Stimulated activated naive CD4-positive, alpha-beta T cell (primary cell): ENCODE results near the gene CSMD2.
A peak's percentile ranks its signal among the peaks of the same experiment; 100 is the strongest.

ENCODE experiments used
- DNase-seq, 6 experiments: peaks; one replicate each; lab custom pipeline; 2025; lab: John Stamatoyannopoulos, UW

CSMD2 gene

GRCh38 chr1:33635336-33636012, 529.6 kb downstream of the CSMD2 start:
- no peak for DNase-seq

GRCh38 chr1:33634806-33635205, 530.2 kb downstream of the CSMD2 start:
- DNase-seq: no peak

- no peak for DNase-seq
Observed at GRCh38 chr1:33634143-33634542, 530.9 kb downstream of the CSMD2 start.

- DNase-seq: peak; percentile 46 to 76 (median 62)
Observed at GRCh38 chr1:33633019-33633801, 531.8 kb downstream of the CSMD2 start.

DNA sequence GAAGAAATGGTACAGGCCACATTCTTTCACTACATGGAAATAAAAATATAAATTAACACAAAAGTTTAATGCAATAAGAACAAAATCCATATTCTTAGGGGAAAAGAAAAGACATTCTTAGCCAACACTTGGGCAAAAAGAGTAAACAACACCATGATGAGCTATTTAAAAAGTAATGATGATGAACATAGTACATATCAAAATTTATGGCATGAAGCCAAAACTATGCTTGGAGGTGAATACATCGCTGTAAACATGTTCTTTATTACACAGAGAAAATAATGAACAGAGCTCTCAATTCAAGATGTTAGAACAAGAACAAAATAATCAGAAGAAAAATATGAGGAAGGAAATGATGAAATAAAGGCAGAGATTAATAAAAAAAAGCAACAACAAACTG, 534.3 kb downstream of the CSMD2 start:
- no peak for DNase-seq

DNA sequence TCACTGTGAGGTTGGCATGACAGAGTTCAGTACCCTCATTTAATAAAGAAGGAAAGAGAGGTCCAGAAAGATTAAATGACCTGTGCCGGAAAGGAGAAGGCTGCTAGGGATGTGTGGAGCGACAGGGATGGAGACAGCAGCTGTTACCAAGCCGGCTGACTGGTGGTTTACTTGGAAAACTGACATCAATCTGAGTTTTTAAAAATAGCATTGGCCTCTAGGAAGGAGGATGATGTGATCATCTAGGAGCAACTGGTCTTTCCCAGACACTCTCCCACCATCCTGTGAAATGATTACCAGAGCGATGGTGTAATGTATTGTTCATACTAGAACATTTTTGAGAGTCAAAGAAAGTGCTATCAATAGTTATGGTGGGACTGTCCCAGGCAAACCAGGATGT, 538.2 kb downstream of the CSMD2 start:
- no peak for DNase-seq

- DNase-seq: no peak
Observed at GRCh38 chr1:33624991-33625870, 539.8 kb downstream of the CSMD2 start.

GRCh38 chr1:33624261-33624990, 540.6 kb downstream of the CSMD2 start:
- DNase-seq: no peak

- DNase-seq: no peak
Observed at GRCh38 chr1:33623811-33624210, 541.2 kb downstream of the CSMD2 start.

DNA sequence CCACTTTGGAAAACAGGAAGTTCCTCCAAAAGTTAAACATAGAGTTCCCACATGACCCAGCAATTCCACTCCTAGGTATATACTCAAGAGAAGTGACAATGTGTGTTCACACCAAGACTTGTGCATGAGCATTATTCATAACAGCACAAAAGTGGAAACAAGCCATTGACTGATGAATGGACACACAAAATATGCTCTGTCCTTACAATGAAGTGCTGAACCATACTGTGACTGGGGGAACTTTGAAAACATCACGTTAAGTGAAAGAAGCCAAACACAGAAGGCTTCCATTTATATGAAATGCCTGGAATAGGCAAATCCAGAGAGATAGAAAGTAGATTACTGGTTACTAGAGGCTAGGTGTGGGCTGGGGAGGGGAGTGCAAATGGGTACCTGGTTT, 542.3 kb downstream of the CSMD2 start:
- DNase-seq: no peak

DNA sequence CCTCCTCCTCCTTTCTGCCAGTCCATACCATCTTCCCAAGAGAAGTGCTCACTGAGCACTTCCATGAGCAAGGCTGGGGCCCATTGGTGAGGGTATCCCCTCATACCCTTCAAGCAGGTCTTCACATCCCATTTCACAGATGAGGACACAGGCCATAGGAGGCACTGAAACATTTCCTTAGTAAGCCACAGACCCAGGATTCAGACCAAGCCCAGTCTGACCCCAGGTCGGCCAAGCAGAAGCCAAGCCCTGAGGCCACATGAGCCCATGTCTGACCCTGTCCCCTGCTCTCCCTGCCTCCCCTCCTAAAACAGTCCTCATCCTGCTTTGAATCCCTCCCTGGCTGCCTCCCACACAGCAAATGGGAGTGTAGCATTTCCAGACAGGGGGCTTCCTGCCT, 546.4 kb downstream of the CSMD2 start:
- no peak for DNase-seq

DNA sequence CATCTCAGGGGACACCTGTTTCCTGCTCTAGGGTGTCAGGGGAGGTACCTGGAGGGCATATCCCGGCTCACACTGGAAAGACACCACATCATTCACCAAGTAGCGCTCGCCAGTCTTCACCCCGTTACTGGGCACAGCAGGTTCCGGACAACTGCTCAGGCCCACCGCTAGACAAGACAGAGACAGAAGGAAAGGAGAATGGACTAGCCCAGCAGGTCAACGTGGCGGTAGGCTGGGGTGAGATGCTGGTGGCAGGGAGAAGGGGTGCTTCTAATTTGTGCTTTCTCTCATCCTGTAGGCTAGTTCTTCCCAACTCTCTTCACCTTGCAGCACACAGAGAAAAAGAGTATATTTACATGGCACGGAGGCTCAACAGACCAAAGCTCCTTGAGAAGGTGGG, 547.6 kb downstream of the CSMD2 start:
- no peak for DNase-seq

- no peak for DNase-seq
Observed at GRCh38 chr1:33616780-33617179, 548.2 kb downstream of the CSMD2 start.

- no peak for DNase-seq
Observed at GRCh38 chr1:33615546-33615945, 549.5 kb downstream of the CSMD2 start.

DNA sequence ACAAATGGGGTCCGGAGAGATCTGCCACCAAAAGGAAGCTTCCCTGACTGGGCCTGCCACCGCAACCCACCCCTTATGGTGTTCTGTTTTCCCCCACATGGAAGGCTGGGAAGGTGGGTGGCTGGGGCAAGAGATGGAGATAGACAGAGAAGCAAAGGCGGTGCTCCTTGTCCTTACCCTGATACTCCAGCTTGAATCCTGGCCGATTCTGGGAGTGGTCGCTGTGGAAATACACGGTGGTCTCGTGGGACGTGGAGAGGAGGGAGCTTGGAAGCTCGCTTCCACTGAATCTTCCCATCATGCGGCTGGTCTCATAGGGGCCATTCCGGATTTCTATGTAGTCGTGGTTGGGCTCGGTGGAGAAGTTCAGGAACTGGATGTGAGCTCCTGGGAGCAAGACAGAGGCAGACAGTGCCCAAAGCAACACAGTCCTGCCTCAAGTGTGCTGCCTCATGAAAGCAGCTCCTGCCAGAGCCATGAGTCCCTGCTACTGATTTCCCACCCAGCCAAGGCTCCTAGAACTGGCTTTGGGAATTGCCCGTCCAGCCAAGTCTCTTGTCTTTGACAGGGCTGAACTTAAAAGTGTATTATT, 554.1 kb downstream of the CSMD2 start:
- DNase-seq: no peak

GRCh38 chr1:33610391-33610790, 554.6 kb downstream of the CSMD2 start:
- DNase-seq: no peak

DNA sequence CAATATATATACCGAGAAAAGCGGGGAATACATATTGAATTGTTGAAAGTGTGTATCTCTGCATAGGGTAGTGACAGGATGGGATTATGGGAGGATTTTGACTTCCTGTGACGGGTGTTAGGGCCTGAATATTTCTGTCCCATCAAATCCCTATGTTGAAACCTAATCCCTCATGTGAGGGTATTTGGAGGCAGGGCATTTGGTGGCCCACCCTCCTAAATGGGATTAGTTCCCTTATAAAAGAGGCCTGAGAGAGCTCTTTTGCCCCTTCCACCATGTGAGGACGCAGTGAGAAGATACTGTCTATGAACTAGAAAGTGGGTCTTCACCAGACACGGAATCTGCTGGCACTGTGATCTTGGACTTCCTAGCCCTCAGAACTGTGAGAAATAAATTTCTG, 555.3 kb downstream of the CSMD2 start:
- no peak for DNase-seq

GRCh38 chr1:33608825-33609400, 556.1 kb downstream of the CSMD2 start:
- no peak for DNase-seq

- no peak for DNase-seq
Observed at GRCh38 chr1:33607444-33608005, 557.5 kb downstream of the CSMD2 start.

DNA sequence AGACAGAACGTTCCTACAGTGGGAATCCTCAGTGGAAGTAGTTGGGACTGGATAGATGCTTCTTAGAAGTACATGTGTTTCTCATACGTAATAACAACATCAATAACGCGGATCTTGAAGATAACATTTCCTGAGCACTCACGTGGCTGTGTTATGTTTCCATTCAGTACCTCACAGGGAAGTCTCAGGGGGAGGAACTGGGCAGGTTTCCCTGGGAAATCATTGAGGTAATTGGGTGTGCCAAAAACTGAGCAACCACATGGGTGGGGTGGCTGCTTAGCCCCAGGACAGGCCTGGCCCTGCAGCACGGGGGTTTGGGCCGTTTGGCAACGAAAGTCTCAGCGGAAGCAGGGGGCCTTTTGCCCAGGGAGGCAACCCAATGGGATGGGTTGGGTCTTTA, 558.8 kb downstream of the CSMD2 start:
- no peak for DNase-seq

DNA sequence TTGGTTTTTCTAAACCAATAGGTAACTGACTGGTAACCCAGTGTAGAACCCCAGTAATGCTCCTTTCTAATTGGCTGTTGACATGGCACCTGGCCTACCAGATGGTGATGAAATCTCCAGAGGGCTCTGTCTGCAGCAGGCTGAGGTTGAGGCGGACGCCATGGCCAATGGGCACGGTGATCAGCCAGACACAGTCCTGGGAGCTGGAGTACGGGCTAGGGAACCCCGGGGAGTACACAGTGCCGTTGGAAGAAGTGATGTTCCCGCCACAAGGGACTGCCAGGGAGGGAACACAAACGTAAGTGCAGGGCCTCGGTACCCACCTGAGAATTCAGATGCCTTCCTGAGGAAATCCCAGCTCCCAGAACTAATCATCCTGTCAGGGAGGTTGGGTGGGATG, 562.8 kb downstream of the CSMD2 start:
- no peak for DNase-seq
